HG02970 (cell line): ENCODE results near the gene EFCC1.

Experiments
- ATAC-seq: cut with Tn5 transposase; IDR thresholded peaks from one replicate; pipeline ENCODE4 v1.9.1; 2021; ENCODE audit warnings: mild to moderate bottlenecking, moderate library complexity, moderate number of reproducible peaks; ENCODE audit not compliant: unreplicated experiment, low FRiP score

EFCC1 gene

GRCh38 chr3:129001101-129001805 lies at the start of gene EFCC1:
Gene EFCC1 (plus strand): TSS chr3:129001304. CDS start chr3:129001629, 325 bp downstream.
- ATAC-seq = no peak

GRCh38 chr3:128956440-128956839 lies 44.7 kb upstream of the EFCC1 start:
- ATAC-seq = no peak

DNA sequence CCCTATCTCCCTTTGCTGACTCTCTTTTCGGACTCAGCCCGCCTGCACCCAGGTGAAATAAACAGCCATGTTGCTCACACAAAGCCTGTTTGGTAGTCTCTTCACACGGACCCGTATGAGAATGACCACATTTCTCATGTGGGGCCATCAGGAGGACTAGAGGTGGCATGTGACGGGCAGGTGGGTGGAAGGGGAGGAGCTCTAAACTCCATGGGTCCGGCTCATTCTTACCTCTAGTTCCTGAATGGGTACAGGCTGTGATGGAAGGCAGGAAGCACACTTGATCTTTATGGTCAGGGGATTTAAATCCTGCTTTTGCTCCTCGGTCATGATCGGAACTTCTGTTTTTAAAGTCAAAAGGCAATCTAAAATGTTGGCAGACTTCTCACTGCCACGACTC lies 35.8 kb upstream of the EFCC1 start:
- no peak for ATAC-seq

GRCh38 chr3:128965818-128966217 lies 35.3 kb upstream of the EFCC1 start:
- ATAC-seq = no peak

DNA sequence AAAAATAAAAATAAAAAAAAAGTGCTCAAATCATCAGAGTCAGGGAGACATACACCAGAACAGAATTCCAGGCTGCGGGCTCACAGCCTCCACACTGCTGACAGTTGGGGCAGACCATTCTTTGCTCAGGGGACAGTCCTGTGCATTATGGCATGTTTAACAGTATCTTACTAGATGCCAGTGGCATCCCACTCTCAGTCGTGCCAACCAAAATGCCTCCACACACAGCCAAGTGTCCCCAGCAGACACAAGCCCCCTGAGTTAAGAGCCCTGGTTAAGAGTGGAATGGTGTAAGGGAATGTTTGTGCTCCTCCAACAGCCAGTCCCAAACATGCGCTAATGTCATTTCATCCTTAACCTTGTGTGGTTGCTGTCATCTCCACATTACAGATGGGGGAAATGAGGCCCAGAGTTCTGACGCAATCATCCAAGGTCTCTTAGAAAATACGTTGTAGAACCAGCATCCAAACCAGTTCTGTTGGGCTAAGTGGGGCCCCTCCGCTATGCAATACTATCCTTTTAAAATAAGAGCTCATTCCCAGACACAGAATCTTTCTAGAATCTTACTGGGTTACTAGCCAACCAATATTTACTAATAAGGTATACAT lies 33.3 kb upstream of the EFCC1 start:
- no peak for ATAC-seq

- no peak for ATAC-seq
These were observed 30.9 kb upstream of the EFCC1 start for GRCh38 chr3:128969993-128970739.

DNA sequence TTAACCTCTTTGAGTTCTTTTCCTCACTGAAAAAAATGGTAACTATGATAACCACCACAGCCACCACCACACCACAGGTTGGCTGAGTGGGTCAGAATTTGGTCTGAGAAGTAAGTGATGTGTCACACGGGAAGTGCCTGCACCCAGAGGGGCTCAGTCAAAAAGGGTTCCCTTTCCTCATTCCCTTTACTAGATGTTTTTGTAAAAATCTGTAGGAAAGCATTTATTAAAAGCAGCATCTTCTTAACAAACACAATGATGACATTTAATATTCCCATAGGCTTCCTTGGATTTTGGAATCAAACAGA lies 30.4 kb upstream of the EFCC1 start:
- ATAC-seq = no peak

GRCh38 chr3:128971421-128972100 lies 29.5 kb upstream of the EFCC1 start:
- ATAC-seq = no peak

- ATAC-seq = no peak
These were observed 27.0 kb upstream of the EFCC1 start for GRCh38 chr3:128973988-128974564.

DNA sequence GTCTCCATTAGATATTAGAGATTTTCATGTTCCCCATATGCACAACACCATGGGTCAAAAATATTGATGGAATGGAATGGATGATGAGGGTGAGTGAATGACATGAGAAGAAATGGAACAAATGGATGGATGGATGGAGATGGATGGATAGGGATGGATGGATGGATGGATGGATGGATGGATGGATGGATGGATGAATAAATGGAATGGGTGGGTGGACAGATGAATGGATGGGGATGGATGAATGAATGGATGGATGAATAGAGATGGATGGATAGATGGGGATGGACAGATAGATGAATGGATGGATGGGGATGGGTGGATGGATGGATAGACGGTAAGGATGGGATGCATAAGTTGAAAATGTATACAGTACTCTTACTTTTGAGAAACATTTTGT lies 25.8 kb upstream of the EFCC1 start:
- no peak for ATAC-seq

GRCh38 chr3:128983293-128984069 lies 17.6 kb upstream of the EFCC1 start:
- ATAC-seq = no peak

- ATAC-seq = no peak
These were observed 16.5 kb upstream of the EFCC1 start for GRCh38 chr3:128984596-128984995.

DNA sequence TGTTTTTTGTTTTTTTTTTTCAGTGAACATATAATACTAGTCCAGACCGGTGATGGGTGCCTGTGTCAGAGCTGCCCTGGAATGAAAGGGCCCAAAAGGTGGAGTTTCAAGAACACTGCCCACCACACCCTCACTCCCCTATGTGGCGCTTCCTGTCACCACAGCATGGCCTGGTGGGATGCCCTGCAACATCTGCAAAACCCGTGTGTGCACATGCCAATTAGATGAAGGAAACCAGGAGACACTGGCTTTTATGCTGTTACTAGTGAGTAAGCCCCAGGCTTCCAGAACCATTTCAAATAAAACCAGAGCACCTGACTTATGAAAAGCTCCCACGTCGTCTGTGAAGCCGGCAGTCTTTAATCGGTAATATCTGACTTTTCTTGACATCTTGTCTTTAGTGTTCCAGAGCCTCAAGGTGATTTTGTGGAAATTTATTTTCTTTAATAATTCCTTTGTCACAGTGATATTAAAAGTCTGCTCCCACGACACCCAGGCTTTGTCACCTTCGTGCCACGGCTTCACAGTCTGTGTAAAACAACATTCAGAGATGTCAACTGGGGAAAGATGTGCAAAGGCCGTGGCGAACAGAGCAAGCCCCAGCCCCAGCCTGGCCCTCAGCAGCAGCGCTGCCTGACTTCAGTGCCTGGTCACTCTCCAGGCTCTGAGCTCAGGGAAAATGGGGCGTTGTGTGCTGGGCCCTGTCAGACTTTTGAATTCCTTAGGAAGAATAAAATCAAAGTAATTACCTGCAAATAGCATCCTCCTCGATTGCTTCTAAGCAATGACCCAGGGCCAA lies 13.6 kb upstream of the EFCC1 start:
- ATAC-seq = no peak

GRCh38 chr3:128988286-128988685 lies 12.8 kb upstream of the EFCC1 start:
- ATAC-seq = no peak

- no peak for ATAC-seq
These were observed 9.7 kb upstream of the EFCC1 start for GRCh38 chr3:128991355-128991895.

DNA sequence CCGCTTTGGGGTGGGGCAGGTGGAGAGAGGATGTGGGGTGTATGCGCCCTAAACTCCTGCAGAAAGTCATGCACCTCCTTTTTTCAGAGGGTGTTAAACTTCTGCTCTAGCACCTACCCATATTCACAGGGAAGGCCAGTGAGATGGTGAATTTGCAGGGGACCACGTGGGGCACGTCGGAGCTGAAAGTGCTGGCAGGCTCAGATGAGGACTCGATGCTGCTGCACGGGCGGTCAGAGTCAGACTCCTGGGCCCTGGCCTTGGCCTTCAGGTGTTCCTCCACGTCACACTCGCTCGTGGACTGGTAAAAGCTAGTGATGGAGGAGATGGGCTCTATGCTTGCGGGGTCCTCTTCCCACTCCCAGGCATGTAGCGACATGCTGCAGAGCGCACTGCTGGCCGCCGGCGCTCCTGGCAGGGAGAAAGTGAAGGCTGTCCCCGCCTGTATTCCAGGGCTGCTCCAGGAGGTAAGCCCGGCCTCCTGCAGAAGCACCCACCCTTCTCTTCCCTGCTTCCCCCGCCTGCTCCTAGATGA lies 8.1 kb upstream of the EFCC1 start:
- no peak for ATAC-seq

DNA sequence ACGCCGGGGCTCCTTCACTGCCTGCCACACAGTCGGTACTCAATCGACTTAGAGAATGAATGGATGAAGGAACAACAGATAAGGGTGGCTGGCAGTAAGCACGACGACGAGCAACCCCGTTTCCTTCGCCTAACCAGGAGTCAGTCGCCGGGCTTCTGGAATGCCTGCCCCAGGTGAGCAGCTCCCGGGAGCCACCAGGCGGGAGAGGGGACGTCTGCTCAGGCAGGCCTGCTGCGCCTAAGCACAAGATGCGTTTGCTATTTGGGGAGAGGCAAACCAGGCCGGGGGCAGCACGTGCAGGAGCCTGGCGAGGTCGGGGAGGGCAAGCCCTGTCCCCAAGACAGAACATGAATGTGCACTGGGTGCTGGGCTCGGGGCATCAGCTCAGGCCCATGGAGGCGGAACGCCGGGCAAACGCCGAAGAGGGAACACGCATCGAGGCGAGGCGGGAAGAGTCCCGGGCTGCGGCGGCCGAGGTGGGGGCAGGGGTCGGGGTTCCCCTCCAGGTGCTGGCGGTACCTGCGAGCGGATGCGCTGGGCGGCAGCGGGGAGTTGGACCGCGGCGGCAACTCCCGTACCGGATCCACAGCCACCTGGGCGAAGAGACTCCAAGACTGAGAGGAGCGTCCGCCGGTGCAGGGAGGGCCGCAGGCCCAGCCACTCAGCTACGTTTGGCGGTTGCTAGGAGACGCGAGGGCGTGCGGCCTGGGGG lies 7.5 kb upstream of the EFCC1 start, which contains the start of gene CFAP92:
TSS of gene CFAP92 (minus strand) at position 616 of the 712 bp plus-strand sequence. CDS start 772 bp downstream, outside the sequence.
- peak; percentile 76 for ATAC-seq

DNA sequence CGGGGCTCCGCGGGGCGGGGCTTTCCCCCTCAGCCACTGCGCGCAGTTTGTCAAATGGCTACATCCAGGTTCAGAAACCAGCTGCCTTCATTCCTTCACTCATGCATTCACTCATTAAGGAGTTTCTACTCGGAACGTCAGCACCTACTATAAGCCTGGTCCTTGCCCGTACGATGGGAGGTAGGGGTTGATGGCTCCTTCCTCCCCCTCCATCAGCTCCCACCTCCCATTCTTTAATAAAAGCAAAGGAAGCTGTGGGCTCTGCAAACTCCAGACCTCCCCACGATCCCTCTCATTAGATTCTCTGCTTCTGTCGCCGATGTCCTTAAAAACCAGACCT lies 7.0 kb upstream of the EFCC1 start:
- ATAC-seq = no peak
